ENCODE data around the gene ZNF20.

- no peak for TF ChIP-seq CTCF (conservative IDR thresholded peaks at IDR 0.05 in 1 of 2, IDR thresholded peaks at IDR 0.05 in 1 of 2; ENCODE audit: extremely low read depth in 1 of 2, insufficient read depth in 1 of 2, low read depth in 1 of 2, low read length in 2 of 2)
- TF ChIP-seq EZH2 (IDR thresholded peaks at IDR 0.05; ENCODE audit: borderline replicate concordance, low read length): no peak
Measured at GRCh38 chr19:12092956-12093355, 47.2 kb downstream of the ZNF20 start.
